K562 (cell line): ENCODE results near the gene AGAP3. TPM values are rescaled to one million over a fixed set of nuclear protein-coding genes. Genes with fewer than 3 reads are reported as not detected.

Experiments
- ATAC-seq: fragments of 200-7000 bp; cut with Tn5 transposase; 3 replicates; pipeline ENCODE4 v1.9.1; 2020; ENCODE audit warnings: moderate library complexity
- BruUV-seq: library from RNA; stranded (reverse); fragments of 400-500 nt; replicated peaks from 2 replicates; lab custom pipeline; 2021; lab: Mats Ljungman, UMichigan
- CTCF ChIA-PET: fragments of 300-600 bp; formaldehyde crosslinking; extraction: SDS; loops from one replicate; lab custom pipeline; 2021; ENCODE audit warnings: low intra/inter-chr PET ratio; lab: Yijun Ruan, JAX
- POLR2A ChIA-PET: fragments of 300-600, 350-650 bp; sonication (Branson Sonifier 250); formaldehyde crosslinking; extraction: SDS; loops from one replicate; lab custom pipeline; 2021; ENCODE audit warnings: antibody characterized with exemption, inconsistent platforms; lab: Yijun Ruan, JAX
- DNase-seq, 4 experiments: peaks; one replicate each; pipeline versions ENCODE4 v3.0.0 to v3.0.0-alpha.2; 2011 to 2018; ENCODE audit warnings: low spot score in 3 of 4, mixed read lengths in 3 of 4; ENCODE audit errors: extremely low read depth in 1 of 4
- FAIRE-seq: peaks from 2 replicates; lab custom pipeline; 2011; peaks lifted over from hg19 to GRCh38; lab: Jason Lieb, UNC
- H2AFZ ChIP-seq: 2 replicates; pipeline ENCODE4 v1.6.0; 2011; ENCODE audit warnings: low read depth, low read length, control low read depth, inconsistent platforms
- H3K27ac ChIP-seq: fragments of 200-600 bp; 3 replicates; pipeline ENCODE4 v1.8.0; 2011; ENCODE audit warnings: low read depth, mild to moderate bottlenecking, control low read depth, inconsistent platforms, low read length, moderate library complexity, mixed read lengths; ENCODE audit errors: extremely low read depth
- H3K27me3 ChIP-seq, 2 experiments: fragments of 300-600 bp in 1 of 2; 2 replicates in 1 of 2; 3 replicates in 1 of 2; pipeline versions ENCODE4 v1.6.0 to v1.8.0; 2011; ENCODE audit warnings: inconsistent platforms in 2 of 2, low read length in 2 of 2, mild to moderate bottlenecking in 1 of 2, mixed read lengths in 1 of 2, moderate library complexity in 1 of 2; ENCODE audit not compliant: control insufficient read depth in 2 of 2, insufficient read depth in 2 of 2
- H3K36me3 ChIP-seq: fragments of 300-600 bp; 3 replicates; pipeline ENCODE4 v1.8.0; 2011; ENCODE audit warnings: mild to moderate bottlenecking, low read length, inconsistent platforms; ENCODE audit not compliant: control insufficient read depth, insufficient read depth
- H3K4me1 ChIP-seq, 2 experiments: fragments of 200-600 bp in 1 of 2; replicated peaks in 1 of 2; 2 replicates in 1 of 2; 3 replicates in 1 of 2; pipeline versions ENCODE4 v1.5.1 to v1.8.0; 2011; ENCODE audit warnings: inconsistent platforms in 2 of 2, low read length in 2 of 2, mild to moderate bottlenecking in 1 of 2, mixed read lengths in 1 of 2, moderate library complexity in 1 of 2; ENCODE audit not compliant: control insufficient read depth in 2 of 2, insufficient read depth in 2 of 2
- H3K4me2 ChIP-seq: 2 replicates; pipeline ENCODE4 v1.6.1; 2011; ENCODE audit warnings: low read length, control low read depth, inconsistent platforms, mixed read lengths; ENCODE audit not compliant: insufficient read depth
- H3K4me3 ChIP-seq: fragments of 200-600 bp; sonication (generic), shearing (Covaris generic); 2 replicates; pipeline ENCODE4 v1.5.1; 2016; ENCODE audit warnings: control low read depth, inconsistent platforms
- H3K79me2 ChIP-seq: fragments of 200-600 bp; 3 replicates; pipeline ENCODE4 v1.8.0; 2011; ENCODE audit warnings: low read length, inconsistent platforms; ENCODE audit not compliant: control insufficient read depth, insufficient read depth
- H3K9ac ChIP-seq, 2 experiments: 2 replicates each; pipeline versions ENCODE4 v1.6.0 to v1.6.1; 2011; ENCODE audit warnings: low read depth in 2 of 2, low read length in 2 of 2, control low read depth in 1 of 2, inconsistent platforms in 1 of 2, mild to moderate bottlenecking in 1 of 2, mixed read lengths in 1 of 2; ENCODE audit not compliant: insufficient read depth in 1 of 2
- H3K9me1 ChIP-seq: one replicate; pipeline ENCODE4 v1.6.0; 2011; ENCODE audit warnings: inconsistent platforms, mild to moderate bottlenecking, low read length, moderate library complexity; ENCODE audit not compliant: control insufficient read depth, insufficient read depth
- H3K9me3 ChIP-seq: replicated peaks from 2 replicates; pipeline ENCODE4 v1.5.1; 2011; ENCODE audit warnings: low read depth, low read length, inconsistent platforms; ENCODE audit not compliant: control insufficient read depth, insufficient read depth
- H4K20me1 ChIP-seq: replicated peaks from 2 replicates; pipeline ENCODE4 v1.6.1; 2011; ENCODE audit warnings: low read length, inconsistent platforms, mixed read lengths; ENCODE audit not compliant: control insufficient read depth, insufficient read depth
- ARHGAP35 ChIP-seq: fragments of 450-650 bp; IDR thresholded peaks from 2 replicates; pipeline ENCODE4 v1.6.1; 2018; ENCODE audit not compliant: partially characterized antibody
- ARID4B ChIP-seq: sonication (generic); formaldehyde crosslinking; IDR thresholded peaks from 2 replicates; pipeline ENCODE4 v1.8.0; 2022; ENCODE audit warnings: mild to moderate bottlenecking, missing genetic modification reagents
- HNRNPL ChIP-seq: fragments of 200-400 bp; formaldehyde crosslinking; IDR thresholded peaks from 2 replicates; pipeline ENCODE4 v1.6.1; 2017; ENCODE audit warnings: low read depth, mild to moderate bottlenecking, low read length
- MYNN ChIP-seq, 2 experiments: sonication (generic); formaldehyde crosslinking in 1 of 2; IDR thresholded peaks; 2 replicates each; pipeline versions ENCODE4 v1.5.0 to v1.6.1; 2016 to 2020; ENCODE audit warnings: antibody characterized with exemption in 1 of 2, missing genetic modification reagents in 1 of 2
- NR2C2 ChIP-seq, 2 experiments: fragments of 200-800 bp in 1 of 2; sonication (Bioruptor generic) in 1 of 2; sonication (generic) in 1 of 2; formaldehyde crosslinking in 1 of 2; IDR thresholded peaks; 2 replicates each; pipeline versions ENCODE4 v1.6.1 to v1.8.0; 2016 to 2022; ENCODE audit warnings: mild to moderate bottlenecking in 1 of 2, missing compliant biosample characterization in 1 of 2, missing genetic modification characterization in 1 of 2, missing genetic modification reagents in 1 of 2
- SREBF1 ChIP-seq: fragments of 150-350 bp; IDR thresholded peaks from 2 replicates; pipeline ENCODE4 v1.6.1; 2014; ENCODE audit warnings: antibody characterized with exemption, low read depth, low read length, borderline replicate concordance
- THRA ChIP-seq: fragments of 450-650 bp; IDR thresholded peaks from 2 replicates; pipeline ENCODE4 v1.6.1; 2017; ENCODE audit warnings: mild to moderate bottlenecking, moderate library complexity
- ZNF239 ChIP-seq: fragments of 250-450 bp; sonication (Bioruptor Pico); IDR thresholded peaks from 2 replicates; pipeline ENCODE4 v1.4.0; 2020; ENCODE audit warnings: mild to moderate bottlenecking
- ZNF589 ChIP-seq: fragments of 200-800 bp; sonication (Bioruptor generic); IDR thresholded peaks from 2 replicates; pipeline ENCODE4 v1.6.1; 2016; ENCODE audit warnings: low read depth, missing genetic modification characterization, missing compliant biosample characterization
- ZNF785 ChIP-seq: fragments of 250-450 bp; sonication (Bioruptor Pico); IDR thresholded peaks from 2 replicates; pipeline ENCODE4 v1.4.0; 2020; ENCODE audit warnings: mild to moderate bottlenecking
- WGBS: fragments of 100-300 bp; shearing (Covaris generic); methylation state at CpG from one replicate; pipeline ENCODE4 v1.1.6; 2016; ENCODE audit warnings: low coverage, mixed read lengths; ENCODE audit not compliant: insufficient coverage; ENCODE audit errors: missing lambda C conversion rate; 5-methylcytosine and 5-hydroxymethylcytosine counted together
- in situ Hi-C: fragments of 300-500 bp; cut with MboI; formaldehyde crosslinking; loops from 4 replicates; pipeline ENCODE4 v1.15.0; 2018; ENCODE audit warnings: inconsistent platforms, mixed read lengths
- intact Hi-C: fragments of 100-400 bp; cut with micrococcal nuclease; formaldehyde crosslinking; loops from 2 replicates; pipeline ENCODE4 v1.14.2; 2022
- polyA plus RNA-seq, 8 experiments: library from polyadenylated mRNA; depleted of rRNA in 4 of 8; stranded (reverse) in 5 of 8; unstranded in 3 of 8; fragments of >200 nt; fragmentation: Nextera tagmentation in 2 of 8; fragmentation: Illumina TruSeq in 1 of 8; extraction: Ambion mirVana in 2 of 8; extraction: Trizol in 1 of 8; gene quantifications; 2 replicates each; pipeline versions ENCODE4 v1.2.1 to v1.2.3, GENCODE V29; 2011 to 2014; ENCODE audit warnings: inconsistent platforms in 1 of 8, missing spikeins in 1 of 8
- total RNA-seq, 7 experiments: library from RNA; depleted of rRNA in 6 of 7; stranded (reverse); fragments of >200 nt in 6 of 7; fragmentation: Illumina TruSeq in 2 of 7; extraction: Trizol in 2 of 7; gene quantifications; 2 replicates each; pipeline versions ENCODE4 v1.2.1 to v1.2.3, GENCODE V29; 2011 to 2021; ENCODE audit warnings: low replicate concordance in 1 of 7

Gene AGAP3
- total and polyA plus RNA-seq, 9 of the 15 experiments (the other 6 are each of a cell fraction or from before 2014, with no cell fraction given), result 3.4 to 208 (median 62.2) TPM

- TF ChIP-seq THRA, result no peak
Observed at GRCh38 chr7:151086802-151087244, 548 bp downstream of the AGAP3 start (continued).

GRCh38 chr7:151087245-151088018 lies 1.2 kb downstream of the AGAP3 start:
- DNase-seq (peak; percentile 76 to 80 (median 79)), FAIRE-seq (no peak), ATAC-seq (peak; percentile 71)
- Histone ChIP-seq H3K4me2 (peak overlapping the region; percentile 88), H3K27ac (peak overlapping the region; percentile 81), H3K4me3 (peak overlapping the region; percentile 67), H3K4me1 (peaks cover 41 to 73% of the 10 kb centered on the region in 2 experiments), H3K79me2 (peaks cover 68% of the 10 kb centered on the region), H3K9me1 (peaks cover 9% of the 10 kb centered on the region), H2AFZ (peak overlapping the region; percentile 29; the same call in 1 of the 2 replicates), H3K9me3 (no peaks in the 10 kb centered on the region), H3K9ac (peak overlapping the region; percentile 84 to 98), H3K36me3 (peaks cover 47% of the 10 kb centered on the region; the same call in 2 of the 3 replicates), H3K27me3 (no peaks in the 10 kb centered on the region), H4K20me1 (peaks cover 44% of the 10 kb centered on the region)
- ChIA-PET CTCF (interaction anchor here (0.8 to 1.7 kb wide), 2 partner anchors 21 to 23 kb away, joined by 4 read pairs; no protein-coding TSS in a partner anchor), POLR2A (interaction anchor here (0.6 to 1.4 kb wide), 8 partner anchors 8 to 108 kb away, joined by 3 to 4 read pairs (median 3); partner anchors contain the start of gene ABCB8)
- no TSS peak for BruUV-seq
- intact Hi-C loops, result loop anchor here (1.0 to 10.0 kb wide), 2 partner anchors 85 to 773 kb away; no protein-coding TSS in a partner anchor
- in situ Hi-C loops, result no loop called here
- WGBS, result 2% methylated on average over 70 of the region's 70 CpGs
- no peak; the same call in 1 of the 2 replicates for TF ChIP-seq NR2C2 (CRISPR knock-in tag; IDR thresholded peaks at IDR 0.05)
- TF ChIP-seq NR2C2 (tag; IDR thresholded peaks at IDR 0.05), result peak; percentile 68; the same call in 1 of the 2 replicates
- TF ChIP-seq ZNF589 (CRISPR knock-in tag), result peak; percentile 22; the same call in 1 of the 2 replicates
- peak; percentile 64 for TF ChIP-seq ARHGAP35
- TF ChIP-seq SREBF1, result 0 out of 2 replicates have a peak, but pooled peaks have one; percentile 2
- peak; percentile 91 for TF ChIP-seq ARID4B
- no peak for TF ChIP-seq ZNF239
- TF ChIP-seq HNRNPL, result peak; percentile 95
- TF ChIP-seq ZNF785 (CRISPR knock-in tag), result no peak
- TF ChIP-seq MYNN (IDR thresholded peaks at IDR 0.05), result 0 out of 2 replicates have a peak, but pooled peaks have one; percentile 12
- TF ChIP-seq MYNN (CRISPR knock-in tag; IDR thresholded peaks at IDR 0.05), result no peak
